ENCODE data around the gene PGGHG.
A peak's percentile ranks its signal among the peaks of the same experiment; 100 is the strongest.

PGGHG gene

DNA sequence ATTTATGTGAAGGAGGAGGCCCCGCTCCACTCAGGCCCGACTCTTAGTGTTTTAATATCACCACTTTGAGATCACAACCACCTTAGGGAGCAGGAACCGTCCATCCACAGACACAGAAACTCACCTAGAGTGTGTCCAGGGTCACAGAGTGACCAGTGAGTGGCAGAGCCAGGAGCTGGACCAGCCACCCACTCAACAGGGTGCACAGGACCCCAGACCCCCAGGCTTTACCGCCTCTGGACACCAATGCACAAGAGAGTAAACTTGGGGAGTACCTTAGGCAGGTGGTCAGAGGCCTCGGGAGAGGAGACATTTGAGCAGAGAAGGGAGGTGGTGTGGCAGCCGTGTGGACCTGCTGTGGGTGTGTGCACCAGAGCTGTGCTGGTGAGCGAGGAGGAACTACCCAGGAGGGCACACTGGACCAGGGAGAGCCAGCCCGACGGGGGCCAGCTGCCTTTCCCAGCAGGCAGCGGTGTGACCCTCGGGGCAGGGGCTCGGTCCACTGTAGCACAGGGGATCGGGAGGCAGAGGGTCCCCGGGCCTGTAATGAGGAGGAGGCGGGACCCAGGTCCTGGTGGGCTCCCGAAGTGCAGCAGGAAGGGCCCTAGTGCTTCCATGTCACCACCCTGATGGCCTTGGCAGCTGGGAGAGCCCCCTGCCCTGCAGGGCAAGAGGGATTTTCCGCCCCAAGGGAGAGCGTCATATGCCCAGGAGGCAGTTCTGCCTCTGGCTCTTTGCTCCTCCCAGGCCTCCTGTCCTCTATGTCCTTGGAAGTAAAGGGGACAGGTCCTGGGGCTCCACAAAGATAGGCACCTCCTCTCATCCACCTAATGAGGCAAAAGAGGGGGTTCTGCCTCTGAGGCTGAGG lies 18.2 kb upstream of the PGGHG start:
- DNase-seq (ENCODE audit: insufficient read length) (no peak), FAIRE-seq (peak; percentile 61)
- no peak for TF ChIP-seq TAF1 (IDR thresholded peaks at IDR 0.05; ENCODE audit: borderline replicate concordance, low read depth, low read length)
- TF ChIP-seq POLR2A (IDR thresholded peaks at IDR 0.05; ENCODE audit: low read depth, low read length) = no peak

DNA sequence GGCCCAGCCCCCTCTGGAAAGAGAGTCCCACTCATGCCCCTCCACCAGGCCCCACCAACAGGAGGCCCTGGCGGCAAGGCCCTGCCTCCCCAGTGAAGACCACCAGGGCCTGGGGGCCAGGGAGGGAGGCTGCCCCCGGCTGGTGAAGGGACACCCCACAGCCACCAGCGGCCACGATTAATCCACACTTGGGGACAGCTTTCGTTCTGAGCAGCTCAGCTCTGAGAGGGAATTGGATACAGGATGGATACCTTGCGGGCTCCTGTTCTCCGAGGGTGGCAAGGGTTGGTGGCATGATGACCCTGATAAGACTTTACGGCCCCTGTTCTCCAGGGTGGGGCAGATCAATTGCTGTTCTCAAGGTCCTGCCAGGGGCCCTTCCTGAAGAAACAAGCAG lies 17.6 kb upstream of the PGGHG start:
- DNase-seq (ENCODE audit: insufficient read length) (no peak), FAIRE-seq (no peak)
- TF ChIP-seq POLR2AphosphoS5 (IDR thresholded peaks at IDR 0.05; ENCODE audit: low read depth, low read length) = no peak
- no peak for TF ChIP-seq TAF1 (IDR thresholded peaks at IDR 0.05; ENCODE audit: borderline replicate concordance, low read depth, low read length)
- TF ChIP-seq POLR2A (IDR thresholded peaks at IDR 0.05; ENCODE audit: low read depth, low read length) = no peak

DNA sequence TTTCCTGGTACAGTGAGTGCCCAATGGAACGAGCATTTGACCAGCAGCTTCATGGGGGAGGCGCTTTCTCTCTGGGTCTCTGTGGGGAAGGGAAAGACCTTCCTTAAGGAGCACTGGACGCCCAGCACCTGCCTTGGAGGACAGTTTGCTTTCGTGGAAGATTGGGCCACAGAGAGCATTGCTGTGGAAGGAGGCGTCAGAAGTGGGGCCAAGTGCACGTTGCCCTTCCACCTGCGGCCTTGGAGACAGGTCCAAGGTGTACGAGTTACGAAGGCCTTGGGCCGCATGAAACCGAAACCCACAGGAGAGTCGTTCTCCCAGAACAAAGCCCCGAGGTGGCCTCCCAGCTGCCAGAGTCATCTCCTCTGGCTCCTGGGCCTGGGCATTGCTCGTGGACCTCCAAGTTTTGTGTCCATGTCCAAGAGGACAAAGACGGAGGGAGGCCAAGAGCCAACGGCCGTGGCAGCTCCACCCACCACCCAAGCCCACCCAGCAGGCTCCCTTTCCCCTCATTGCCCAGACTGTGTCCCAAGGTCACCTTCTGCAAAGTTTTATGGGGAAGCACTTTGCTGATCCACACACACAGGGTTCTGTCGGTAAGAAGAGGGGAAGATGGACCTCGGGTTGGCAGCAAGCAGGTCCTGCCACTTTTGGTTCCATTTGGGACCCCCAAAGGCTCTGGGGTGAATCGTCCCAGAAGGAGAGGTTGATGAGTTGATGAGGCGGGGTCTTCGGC lies 16.6 kb upstream of the PGGHG start:
- FAIRE-seq = no peak
- DNase-seq (ENCODE audit: insufficient read length) = no peak
- no peak for TF ChIP-seq POLR2AphosphoS5 (IDR thresholded peaks at IDR 0.05; ENCODE audit: low read depth, low read length)

DNA sequence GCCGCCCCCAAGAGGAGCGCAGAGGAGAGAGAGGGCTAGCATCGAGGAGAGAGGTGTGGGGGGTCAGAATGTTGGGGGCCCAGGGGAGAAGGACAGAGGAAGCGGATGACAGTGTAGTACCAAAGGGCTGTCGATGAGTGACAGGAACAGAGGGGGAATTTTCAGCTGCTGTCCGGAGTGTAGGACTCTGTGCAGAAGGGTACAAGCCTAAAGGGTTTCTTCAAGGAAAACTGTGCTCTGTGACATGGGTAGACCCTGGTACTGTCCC lies 16.1 kb upstream of the PGGHG start:
- TF ChIP-seq POLR2AphosphoS5 (IDR thresholded peaks at IDR 0.05; ENCODE audit: low read depth, low read length) (no peak), POLR2A (IDR thresholded peaks at IDR 0.05; ENCODE audit: low read depth, low read length) (no peak), TAF1 (IDR thresholded peaks at IDR 0.05; ENCODE audit: borderline replicate concordance, low read depth, low read length) (no peak)
- no peak for FAIRE-seq
- no peak for DNase-seq (ENCODE audit: insufficient read length)

DNA sequence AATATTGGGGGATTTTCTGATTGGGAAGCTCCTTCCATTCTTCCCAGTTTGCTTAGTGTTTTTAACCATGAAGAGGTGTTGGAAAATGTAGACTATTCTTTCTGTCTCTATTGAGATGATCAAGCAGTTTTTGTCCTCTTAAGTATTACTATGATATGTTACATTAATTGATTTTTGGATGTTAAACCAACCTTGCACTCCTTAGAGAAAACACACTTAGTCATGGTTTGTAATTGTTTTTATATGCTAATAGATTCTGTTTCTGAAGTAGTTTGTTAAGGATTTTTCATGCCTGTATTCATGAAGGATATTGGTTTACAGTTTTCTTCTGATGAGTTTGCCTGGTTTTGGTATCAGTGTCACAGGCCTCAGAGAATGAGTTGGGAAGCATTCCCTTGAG lies 12.7 kb upstream of the PGGHG start:
- no peak for TF ChIP-seq POLR2A (IDR thresholded peaks at IDR 0.05; ENCODE audit: low read depth, low read length)
- no peak for TF ChIP-seq TAF1 (IDR thresholded peaks at IDR 0.05; ENCODE audit: borderline replicate concordance, low read depth, low read length)
- no peak for TF ChIP-seq POLR2AphosphoS5 (IDR thresholded peaks at IDR 0.05; ENCODE audit: low read depth, low read length)
- FAIRE-seq = no peak
- no peak for DNase-seq (ENCODE audit: insufficient read length)

DNA sequence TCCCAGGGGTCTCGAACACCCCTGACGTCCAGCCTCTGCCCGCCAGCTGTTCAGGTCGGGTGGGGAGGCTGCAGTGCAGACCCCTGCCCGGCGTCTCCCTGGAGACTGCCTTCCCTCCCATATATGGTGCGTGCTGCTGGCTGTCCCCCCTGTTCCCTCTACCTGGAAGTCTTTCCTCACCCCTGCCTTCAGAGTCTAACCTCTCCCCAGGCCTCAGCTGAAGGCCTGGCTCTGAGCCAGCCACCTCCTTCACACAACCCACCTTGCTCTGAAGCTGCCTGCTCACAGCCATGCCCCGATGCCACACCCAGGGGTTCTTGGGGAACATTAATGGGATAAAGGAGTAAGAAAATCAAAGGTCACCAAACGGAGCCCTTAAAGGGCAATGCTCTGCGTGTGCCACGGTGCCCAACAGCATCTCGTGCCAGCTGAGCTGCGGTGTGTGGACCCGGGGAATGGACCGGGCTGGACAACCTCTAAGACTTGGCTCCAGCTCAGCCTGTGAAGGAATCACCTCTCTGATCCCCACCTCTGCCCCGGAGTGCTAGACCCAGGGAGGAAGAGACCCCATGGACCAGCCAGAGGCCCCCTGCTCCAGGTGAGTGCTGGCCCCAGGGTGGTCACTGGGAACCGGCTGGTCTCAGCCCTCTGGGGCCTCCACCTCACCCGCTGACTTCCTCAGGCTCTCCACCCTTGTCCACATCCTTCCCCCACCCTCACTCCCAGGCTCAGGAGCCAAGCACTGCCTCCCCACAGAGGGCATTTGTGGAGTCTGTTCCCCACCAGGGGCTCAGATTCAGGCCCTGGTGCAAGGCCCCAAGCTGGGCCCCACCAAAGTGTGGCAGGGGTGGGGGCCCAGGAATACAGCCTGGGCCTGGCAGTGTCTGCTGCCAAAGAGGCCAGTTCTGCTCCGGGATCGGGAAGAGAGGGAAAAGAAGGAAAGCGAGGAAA lies 10.7 kb upstream of the PGGHG start, which contains the start of gene NLRP6:
TSS of gene NLRP6 (plus strand) at position 407 of the 951 bp plus-strand sequence. CDS start at position 570, 163 bp downstream.
- TF ChIP-seq TAF1 (IDR thresholded peaks at IDR 0.05; ENCODE audit: borderline replicate concordance, low read depth, low read length) (no peak), POLR2AphosphoS5 (IDR thresholded peaks at IDR 0.05; ENCODE audit: low read depth, low read length) (no peak), POLR2A (IDR thresholded peaks at IDR 0.05; ENCODE audit: low read depth, low read length) (no peak)
- DNase-seq (ENCODE audit: insufficient read length) = peak; percentile 13
- no peak for FAIRE-seq

DNA sequence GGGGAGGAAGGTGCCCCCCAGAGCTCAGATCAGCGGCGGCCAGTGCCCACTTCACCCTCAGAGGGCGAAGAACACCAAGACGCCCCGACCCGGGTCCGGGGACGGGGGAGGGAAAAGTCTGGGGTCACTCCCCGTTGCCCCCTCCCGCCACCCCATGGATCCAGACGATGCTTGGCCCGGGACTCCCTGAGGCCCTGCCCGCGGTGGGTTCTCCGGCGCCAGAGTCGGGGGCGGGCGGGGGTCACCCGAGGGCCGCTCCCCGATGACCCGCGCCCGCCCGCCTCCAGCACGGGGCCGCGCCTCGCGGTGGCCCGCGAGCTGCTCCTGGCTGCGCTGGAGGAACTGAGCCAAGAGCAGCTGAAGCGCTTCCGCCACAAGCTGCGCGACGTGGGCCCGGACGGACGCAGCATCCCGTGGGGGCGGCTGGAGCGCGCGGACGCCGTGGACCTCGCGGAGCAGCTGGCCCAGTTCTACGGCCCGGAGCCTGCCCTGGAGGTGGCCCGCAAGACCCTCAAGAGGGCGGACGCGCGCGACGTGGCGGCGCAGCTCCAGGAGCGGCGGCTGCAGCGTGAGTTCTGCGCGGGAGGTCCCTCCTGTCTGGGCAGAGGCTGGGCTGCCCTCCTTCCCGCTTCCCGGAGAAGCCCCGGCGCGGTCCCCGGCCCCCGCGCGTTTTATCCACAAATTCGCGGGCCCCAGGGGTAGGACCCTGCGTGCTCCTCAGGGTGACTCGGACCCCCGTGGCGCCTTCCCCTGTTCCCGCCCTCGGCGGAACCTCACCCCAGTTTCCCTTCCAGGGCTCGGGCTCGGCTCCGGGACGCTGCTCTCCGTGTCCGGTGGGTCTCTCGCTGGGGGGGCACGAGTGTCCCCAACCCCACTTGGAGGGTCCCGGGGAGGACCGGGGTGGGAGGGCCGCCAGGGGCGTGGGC lies 9.6 kb upstream of the PGGHG start:
- TF ChIP-seq TAF1 (IDR thresholded peaks at IDR 0.05; ENCODE audit: borderline replicate concordance, low read depth, low read length) = no peak
- TF ChIP-seq POLR2A (IDR thresholded peaks at IDR 0.05; ENCODE audit: low read depth, low read length) = no peak
- no peak for TF ChIP-seq POLR2AphosphoS5 (IDR thresholded peaks at IDR 0.05; ENCODE audit: low read depth, low read length)
- FAIRE-seq = no peak
- DNase-seq (ENCODE audit: insufficient read length) = peak; percentile 31

DNA sequence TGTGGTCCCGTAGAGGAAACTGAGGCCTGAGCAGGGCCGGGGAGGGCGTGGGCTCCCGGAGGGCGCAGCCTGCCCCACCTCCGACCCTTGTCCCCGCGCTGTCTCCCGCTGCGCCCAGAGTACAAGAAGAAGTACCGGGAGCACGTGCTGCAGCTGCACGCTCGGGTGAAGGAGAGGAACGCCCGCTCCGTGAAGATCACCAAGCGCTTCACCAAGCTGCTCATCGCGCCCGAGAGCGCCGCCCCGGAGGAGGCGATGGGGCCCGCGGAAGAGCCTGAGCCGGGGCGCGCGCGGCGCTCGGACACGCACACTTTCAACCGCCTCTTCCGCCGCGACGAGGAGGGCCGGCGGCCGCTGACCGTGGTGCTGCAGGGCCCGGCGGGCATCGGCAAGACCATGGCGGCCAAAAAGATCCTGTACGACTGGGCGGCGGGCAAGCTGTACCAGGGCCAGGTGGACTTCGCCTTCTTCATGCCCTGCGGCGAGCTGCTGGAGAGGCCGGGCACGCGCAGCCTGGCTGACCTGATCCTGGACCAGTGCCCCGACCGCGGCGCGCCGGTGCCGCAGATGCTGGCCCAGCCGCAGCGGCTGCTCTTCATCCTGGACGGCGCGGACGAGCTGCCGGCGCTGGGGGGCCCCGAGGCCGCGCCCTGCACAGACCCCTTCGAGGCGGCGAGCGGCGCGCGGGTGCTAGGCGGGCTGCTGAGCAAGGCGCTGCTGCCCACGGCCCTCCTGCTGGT lies 8.8 kb upstream of the PGGHG start:
- TF ChIP-seq POLR2AphosphoS5 (IDR thresholded peaks at IDR 0.05; ENCODE audit: low read depth, low read length) (no peak), TAF1 (IDR thresholded peaks at IDR 0.05; ENCODE audit: borderline replicate concordance, low read depth, low read length) (no peak), POLR2A (IDR thresholded peaks at IDR 0.05; ENCODE audit: low read depth, low read length) (no peak)
- DNase-seq (ENCODE audit: insufficient read length) (peak; percentile 49), FAIRE-seq (no peak)

DNA sequence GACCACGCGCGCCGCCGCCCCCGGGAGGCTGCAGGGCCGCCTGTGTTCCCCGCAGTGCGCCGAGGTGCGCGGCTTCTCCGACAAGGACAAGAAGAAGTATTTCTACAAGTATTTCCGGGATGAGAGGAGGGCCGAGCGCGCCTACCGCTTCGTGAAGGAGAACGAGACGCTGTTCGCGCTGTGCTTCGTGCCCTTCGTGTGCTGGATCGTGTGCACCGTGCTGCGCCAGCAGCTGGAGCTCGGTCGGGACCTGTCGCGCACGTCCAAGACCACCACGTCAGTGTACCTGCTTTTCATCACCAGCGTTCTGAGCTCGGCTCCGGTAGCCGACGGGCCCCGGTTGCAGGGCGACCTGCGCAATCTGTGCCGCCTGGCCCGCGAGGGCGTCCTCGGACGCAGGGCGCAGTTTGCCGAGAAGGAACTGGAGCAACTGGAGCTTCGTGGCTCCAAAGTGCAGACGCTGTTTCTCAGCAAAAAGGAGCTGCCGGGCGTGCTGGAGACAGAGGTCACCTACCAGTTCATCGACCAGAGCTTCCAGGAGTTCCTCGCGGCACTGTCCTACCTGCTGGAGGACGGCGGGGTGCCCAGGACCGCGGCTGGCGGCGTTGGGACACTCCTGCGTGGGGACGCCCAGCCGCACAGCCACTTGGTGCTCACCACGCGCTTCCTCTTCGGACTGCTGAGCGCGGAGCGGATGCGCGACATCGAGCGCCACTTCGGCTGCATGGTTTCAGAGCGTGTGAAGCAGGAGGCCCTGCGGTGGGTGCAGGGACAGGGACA lies 8.0 kb upstream of the PGGHG start:
- TF ChIP-seq TAF1 (IDR thresholded peaks at IDR 0.05; ENCODE audit: borderline replicate concordance, low read depth, low read length) (no peak), POLR2AphosphoS5 (IDR thresholded peaks at IDR 0.05; ENCODE audit: low read depth, low read length) (no peak), POLR2A (IDR thresholded peaks at IDR 0.05; ENCODE audit: low read depth, low read length) (no peak)
- peak; percentile 28 for DNase-seq (ENCODE audit: insufficient read length)

More for the DNA sequence above, 8.0 kb upstream of the PGGHG start:
- no peak for FAIRE-seq
